Karpas-422 (cell line): Measurements from ENCODE around the gene NR2F2. TPM values are rescaled to one million over a fixed set of nuclear protein-coding genes. Genes with fewer than 3 reads are reported as not detected.

Experiments
- DNase-seq: peaks from one replicate; pipeline ENCODE4 v3.0.0-alpha.2; 2015
- H2AFZ ChIP-seq: fragments of 200-600 bp; sonication (generic); 2 replicates; pipeline ENCODE4 v1.6.1; 2014; ENCODE audit warnings: antibody characterized with exemption, low read length, mixed read lengths
- H3K27ac ChIP-seq: fragments of 200-600 bp; sonication (generic); 2 replicates; pipeline ENCODE4 v1.5.1; 2014; ENCODE audit warnings: mild to moderate bottlenecking, low read length, moderate library complexity
- H3K27me3 ChIP-seq: fragments of 200-600 bp; sonication (generic); 2 replicates; pipeline ENCODE4 v1.6.1; 2014; ENCODE audit warnings: low read length, mixed read lengths
- H3K36me3 ChIP-seq: fragments of 200-600 bp; sonication (generic); 2 replicates; pipeline ENCODE4 v1.6.1; 2014; ENCODE audit warnings: low read length, mixed read lengths; ENCODE audit not compliant: insufficient read depth
- H3K4me1 ChIP-seq: fragments of 200-600 bp; sonication (generic); 2 replicates; pipeline ENCODE4 v1.6.1; 2014; ENCODE audit warnings: mild to moderate bottlenecking, low read length, mixed read lengths
- H3K4me2 ChIP-seq: fragments of 200-600 bp; sonication (generic); 2 replicates; pipeline ENCODE4 v1.6.1; 2014; ENCODE audit warnings: low read length, low read depth, mild to moderate bottlenecking; ENCODE audit not compliant: poor library complexity, severe bottlenecking
- H3K4me3 ChIP-seq: fragments of 200-600 bp; sonication (generic); 2 replicates; pipeline ENCODE4 v1.5.1; 2014; ENCODE audit warnings: mild to moderate bottlenecking, antibody characterized with exemption, low read length, mixed read lengths
- H3K79me2 ChIP-seq: fragments of 200-600 bp; sonication (generic); 2 replicates; pipeline ENCODE4 v1.6.1; 2014; ENCODE audit warnings: mild to moderate bottlenecking, low read length, mixed read lengths
- H3K9ac ChIP-seq: fragments of 200-600 bp; sonication (generic); 2 replicates; pipeline ENCODE4 v1.6.0; 2014; ENCODE audit warnings: low read length
- H3K9me2 ChIP-seq: fragments of 200-600 bp; sonication (generic), shearing (Covaris generic); replicated peaks from 2 replicates; pipeline ENCODE4 v1.6.0; 2014; ENCODE audit warnings: mild to moderate bottlenecking, low read length, moderate library complexity; ENCODE audit not compliant: insufficient read depth
- H3K9me3 ChIP-seq: fragments of 300-700, 200-600 bp; sonication (generic); 2 replicates; pipeline ENCODE4 v1.6.1; 2014; ENCODE audit warnings: low read length, mixed read lengths
- H4K20me1 ChIP-seq: fragments of 200-600 bp; sonication (generic); 2 replicates; pipeline ENCODE4 v1.6.1; 2014; ENCODE audit warnings: mild to moderate bottlenecking, antibody characterized with exemption, low read length, low read depth; ENCODE audit not compliant: insufficient read depth
- total RNA-seq: library from RNA; depleted of rRNA; stranded (reverse); fragments of >200 nt; shearing (Covaris generic); gene quantifications from 2 replicates; pipeline ENCODE4 v1.2.3, GENCODE V29; 2014; ENCODE audit warnings: low replicate concordance

The NR2F2 gene
- total RNA-seq, 1 experiment from 2014 or later, result not detected

- Histone ChIP-seq H3K4me1 (no peaks in the 10 kb centered on the region), H3K36me3 (no peaks in the 10 kb centered on the region), H4K20me1 (no peaks in the 10 kb centered on the region), H3K27me3 (no peaks in the 10 kb centered on the region), H2AFZ (no peak overlapping the region), H3K79me2 (no peaks in the 10 kb centered on the region), H3K9me2 (no peaks in the 10 kb centered on the region), H3K4me2 (no peak overlapping the region), H3K9ac (no peak overlapping the region), H3K9me3 (peaks cover 3% of the 10 kb centered on the region), H3K27ac (no peak overlapping the region), H3K4me3 (no peak overlapping the region)
- DNase-seq, result no peak
These were observed 20.6 kb downstream of the NR2F2 start for GRCh38 chr15:96350934-96351724.

DNA sequence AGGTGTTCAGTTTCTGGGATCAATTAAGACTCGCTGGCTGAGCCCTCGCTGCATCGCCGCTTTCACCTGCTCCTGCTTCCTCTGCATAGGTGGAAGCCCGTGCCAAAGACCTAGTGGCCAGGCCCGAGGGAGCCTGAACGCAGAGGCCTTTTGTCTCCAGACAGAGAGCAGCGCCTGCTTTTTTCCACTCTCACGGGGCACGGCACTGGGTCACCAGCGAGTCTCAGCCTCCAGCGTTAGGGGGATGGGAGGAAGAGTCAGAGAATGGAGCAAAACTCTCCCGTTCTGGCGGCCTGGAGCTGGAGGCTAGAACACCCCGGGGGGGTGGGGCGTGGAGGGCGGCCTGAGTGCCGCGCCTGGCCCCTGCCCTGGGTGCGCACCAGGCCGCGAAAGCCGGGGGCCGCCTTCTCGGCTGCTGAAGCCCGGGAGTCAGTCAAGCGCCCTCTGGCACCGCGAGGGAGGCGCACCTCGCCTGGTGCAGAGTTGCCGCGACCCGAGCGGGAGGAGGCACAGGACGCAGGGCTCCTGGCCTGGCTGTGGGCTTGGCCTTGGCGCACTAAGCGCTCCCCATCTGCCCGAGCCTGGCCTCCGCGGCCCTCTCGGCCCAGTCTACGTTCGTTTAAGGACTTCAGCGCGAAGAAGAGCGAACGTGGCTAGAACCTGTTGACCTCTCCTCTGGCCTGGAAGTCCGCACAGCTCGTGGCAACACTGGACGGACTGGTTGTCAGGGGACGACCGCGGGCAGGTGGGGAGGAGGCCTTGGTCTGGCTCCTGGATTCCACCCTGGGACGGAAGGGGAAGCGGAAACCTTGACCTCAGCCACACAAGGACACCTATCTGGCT lies 21.5 kb downstream of the NR2F2 start:
- Histone ChIP-seq H3K36me3 (no peaks in the 10 kb centered on the region), H4K20me1 (no peaks in the 10 kb centered on the region), H3K79me2 (no peaks in the 10 kb centered on the region), H3K4me2 (no peak overlapping the region), H3K9me2 (no peaks in the 10 kb centered on the region), H3K27ac (no peak overlapping the region), H3K9me3 (no peaks in the 10 kb centered on the region; the same call in 1 of the 2 replicates), H3K9ac (no peak overlapping the region), H2AFZ (no peak overlapping the region), H3K4me3 (no peak overlapping the region), H3K27me3 (no peaks in the 10 kb centered on the region), H3K4me1 (no peaks in the 10 kb centered on the region)
- DNase-seq, result no peak

GRCh38 chr15:96352604-96353405 lies 22.3 kb downstream of the NR2F2 start:
- no peaks in the 10 kb centered on the region for H3K4me1 ChIP-seq
- no peak overlapping the region for H3K4me2 ChIP-seq
- no peaks in the 10 kb centered on the region for H3K36me3 ChIP-seq
- no peaks in the 10 kb centered on the region; the same call in 1 of the 2 replicates for H3K9me3 ChIP-seq
- no peaks in the 10 kb centered on the region for H3K79me2 ChIP-seq
- DNase-seq, result no peak
- no peak overlapping the region for H3K9ac ChIP-seq
- H3K27ac ChIP-seq, result no peak overlapping the region
- H3K27me3 ChIP-seq, result no peaks in the 10 kb centered on the region
- H3K4me3 ChIP-seq, result no peak overlapping the region
- no peaks in the 10 kb centered on the region for H3K9me2 ChIP-seq
- no peak overlapping the region for H2AFZ ChIP-seq
- no peaks in the 10 kb centered on the region for H4K20me1 ChIP-seq

GRCh38 chr15:96353416-96353929 lies 23.0 kb downstream of the NR2F2 start:
- Histone ChIP-seq H3K9me3 (no peaks in the 10 kb centered on the region; the same call in 1 of the 2 replicates), H3K4me1 (no peaks in the 10 kb centered on the region), H3K9me2 (no peaks in the 10 kb centered on the region), H3K4me3 (no peak overlapping the region), H3K4me2 (no peak overlapping the region), H4K20me1 (no peaks in the 10 kb centered on the region), H3K79me2 (no peaks in the 10 kb centered on the region), H3K36me3 (no peaks in the 10 kb centered on the region), H2AFZ (no peak overlapping the region), H3K27ac (no peak overlapping the region), H3K27me3 (no peaks in the 10 kb centered on the region), H3K9ac (no peak overlapping the region)
- DNase-seq, result no peak

- no peaks in the 10 kb centered on the region for H4K20me1 ChIP-seq
- H3K27me3 ChIP-seq, result no peaks in the 10 kb centered on the region
- H3K9me3 ChIP-seq, result no peaks in the 10 kb centered on the region; the same call in 1 of the 2 replicates
- H3K9me2 ChIP-seq, result no peaks in the 10 kb centered on the region
- H3K4me2 ChIP-seq, result no peak overlapping the region
- no peak overlapping the region for H3K9ac ChIP-seq
- no peaks in the 10 kb centered on the region for H3K79me2 ChIP-seq
- no peaks in the 10 kb centered on the region for H3K36me3 ChIP-seq
- no peak overlapping the region for H3K4me3 ChIP-seq
- H3K27ac ChIP-seq, result no peak overlapping the region
- no peak overlapping the region for H2AFZ ChIP-seq
- H3K4me1 ChIP-seq, result no peaks in the 10 kb centered on the region
- DNase-seq, result no peak
These were observed 23.6 kb downstream of the NR2F2 start for GRCh38 chr15:96353930-96354730.

DNA sequence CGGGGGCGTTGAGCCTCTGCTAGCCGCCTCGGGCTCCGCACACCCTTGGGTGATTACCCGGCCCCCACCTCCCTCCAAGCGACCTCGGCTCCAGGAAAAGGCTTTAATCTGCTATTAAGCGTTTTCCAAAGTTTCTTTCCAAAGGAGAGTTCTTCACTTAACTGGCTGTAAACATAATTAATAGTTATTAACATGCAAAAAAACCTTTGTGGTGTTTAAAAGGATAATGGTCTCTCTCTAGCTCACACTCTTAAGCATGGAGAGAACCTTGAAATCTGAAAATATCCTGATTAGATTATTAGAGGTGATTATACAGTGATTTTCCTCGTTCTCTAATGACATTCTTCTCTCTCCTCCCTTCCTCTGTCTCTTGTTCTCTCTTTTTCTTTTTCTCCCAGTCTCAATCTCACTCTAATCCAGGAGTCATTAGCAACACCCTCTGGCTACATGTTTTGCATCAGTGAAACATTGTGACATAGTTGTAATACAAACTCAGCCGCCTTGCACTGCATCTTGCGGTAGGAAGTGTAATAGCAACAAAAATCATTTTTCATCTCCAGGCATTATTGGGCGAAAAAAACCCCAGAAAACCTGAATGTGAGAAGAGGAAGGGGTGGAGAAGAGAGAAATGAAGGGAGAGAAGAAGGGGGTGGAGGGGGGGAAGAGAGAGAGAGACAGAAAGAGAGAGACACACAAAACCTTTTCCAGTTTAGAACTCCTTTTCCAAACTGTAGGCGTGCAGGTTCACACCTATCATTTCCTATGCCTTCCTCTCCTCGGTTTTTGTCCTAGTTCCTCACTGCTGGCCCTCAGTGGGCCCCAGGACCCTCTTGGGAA lies 24.4 kb downstream of the NR2F2 start:
- H3K9ac ChIP-seq, result no peak overlapping the region
- H3K27me3 ChIP-seq, result no peaks in the 10 kb centered on the region
- H2AFZ ChIP-seq, result no peak overlapping the region
- H3K9me2 ChIP-seq, result no peaks in the 10 kb centered on the region
- H3K9me3 ChIP-seq, result no peaks in the 10 kb centered on the region; the same call in 1 of the 2 replicates
- DNase-seq, result no peak
- H3K79me2 ChIP-seq, result no peaks in the 10 kb centered on the region
- H3K4me2 ChIP-seq, result no peak overlapping the region
- H3K4me3 ChIP-seq, result no peak overlapping the region
- no peaks in the 10 kb centered on the region for H3K4me1 ChIP-seq
- no peak overlapping the region for H3K27ac ChIP-seq
- H3K36me3 ChIP-seq, result no peaks in the 10 kb centered on the region
- H4K20me1 ChIP-seq, result no peaks in the 10 kb centered on the region
